HepG2 (cell line): Measurements from ENCODE around the gene MB. TPM values are rescaled to one million over a fixed set of nuclear protein-coding genes. Genes with fewer than 3 reads are reported as not detected.

Source experiments
- ATAC-seq: fragments of 200-7000 bp; cut with Tn5 transposase; 3 replicates; pipeline ENCODE4 v1.9.1; 2020; ENCODE audit warnings: mild to moderate bottlenecking, moderate library complexity
- BruUV-seq: library from RNA; stranded (reverse); fragments of 400-500 nt; replicated peaks from 2 replicates; lab custom pipeline; 2021; lab: Mats Ljungman, UMichigan
- CTCF ChIA-PET: fragments of 300-600 bp; formaldehyde crosslinking; extraction: SDS; loops from one replicate; lab custom pipeline; 2021; ENCODE audit warnings: low total read pairs, inconsistent platforms, low intra/inter-chr PET ratio; lab: Yijun Ruan, JAX
- POLR2A ChIA-PET: fragments of 350-600 bp; sonication (Branson Sonifier 250); formaldehyde crosslinking; loops from one replicate; lab custom pipeline; 2020; ENCODE audit warnings: antibody characterized with exemption, inconsistent platforms; lab: Yijun Ruan, JAX
- DNase-seq: peaks from one replicate; pipeline ENCODE4 v3.0.0-alpha.2; 2015; ENCODE audit warnings: low spot score
- FAIRE-seq: peaks from 3 replicates; lab custom pipeline; 2011; peaks lifted over from hg19 to GRCh38; lab: Jason Lieb, UNC
- H2AFZ ChIP-seq: one replicate; pipeline ENCODE4 v1.6.1; 2011; ENCODE audit warnings: low read length, inconsistent platforms
- H3K27ac ChIP-seq: fragments of 300-600 bp; 3 replicates; pipeline ENCODE4 v1.8.0; 2011; ENCODE audit warnings: mixed run types, mild to moderate bottlenecking, mixed read lengths, low read length, inconsistent platforms; ENCODE audit not compliant: insufficient read depth; ENCODE audit errors: extremely low read length
- H3K27me3 ChIP-seq, 2 experiments: fragments of 200-600 bp in 1 of 2; 2 replicates in 1 of 2; 3 replicates in 1 of 2; pipeline versions ENCODE4 v1.6.0 to v1.8.0; 2011; ENCODE audit warnings: low read length in 2 of 2, mild to moderate bottlenecking in 2 of 2, moderate library complexity in 2 of 2, inconsistent platforms in 1 of 2; ENCODE audit not compliant: insufficient read depth in 2 of 2, control insufficient read depth in 1 of 2
- H3K36me3 ChIP-seq, 2 experiments: fragments of 200-600 bp in 1 of 2; replicated peaks in 1 of 2; 2 replicates in 1 of 2; 3 replicates in 1 of 2; pipeline versions ENCODE4 v1.5.1 to v1.8.0; 2011; ENCODE audit warnings: low read length in 2 of 2, inconsistent platforms in 1 of 2; ENCODE audit not compliant: insufficient read depth in 2 of 2, control insufficient read depth in 1 of 2
- H3K4me1 ChIP-seq: 2 replicates; pipeline ENCODE4 v1.5.1; 2012; ENCODE audit warnings: low read length, inconsistent platforms; ENCODE audit not compliant: insufficient read depth
- H3K4me2 ChIP-seq: 2 replicates; pipeline ENCODE4 v1.6.0; 2011; ENCODE audit warnings: low read depth, low read length, inconsistent platforms
- H3K4me3 ChIP-seq, 3 experiments: fragments of 200-600 bp in 1 of 3; sonication (generic), shearing (Covaris generic) in 1 of 3; replicated peaks in 1 of 3; 2 replicates each; pipeline ENCODE4 v1.5.1; 2011 to 2016; ENCODE audit warnings: low read length in 3 of 3, inconsistent platforms in 2 of 3, low read depth in 2 of 3, mild to moderate bottlenecking in 2 of 3, control low read depth in 1 of 3, mixed read lengths in 1 of 3; ENCODE audit not compliant: insufficient read depth in 1 of 3
- H3K79me2 ChIP-seq: one replicate; pipeline ENCODE4 v1.6.1; 2011; ENCODE audit warnings: low read length, inconsistent platforms; ENCODE audit not compliant: insufficient read depth
- H3K9ac ChIP-seq: 2 replicates; pipeline ENCODE4 v1.6.0; 2011; ENCODE audit warnings: mild to moderate bottlenecking, low read depth, low read length, inconsistent platforms; ENCODE audit not compliant: insufficient read depth
- H3K9me3 ChIP-seq: 2 replicates; pipeline ENCODE4 v1.5.1; 2012; ENCODE audit warnings: mild to moderate bottlenecking, low read length
- H4K20me1 ChIP-seq: 2 replicates; pipeline ENCODE4 v1.6.0; 2011; ENCODE audit warnings: inconsistent platforms, mild to moderate bottlenecking, low read length, moderate library complexity; ENCODE audit not compliant: insufficient read depth
- HDAC2 ChIP-seq: sonication (generic); formaldehyde crosslinking; IDR thresholded peaks from 2 replicates; pipeline ENCODE4 v1.4.0; 2020; ENCODE audit warnings: missing genetic modification reagents
- IKZF4 ChIP-seq: sonication (generic); formaldehyde crosslinking; IDR thresholded peaks from 2 replicates; pipeline ENCODE4 v1.5.1; 2020; ENCODE audit warnings: borderline replicate concordance, mild to moderate bottlenecking, low read depth, missing genetic modification reagents; ENCODE audit errors: not compliant biosample characterization
- MEIS2 ChIP-seq: sonication (generic); formaldehyde crosslinking; IDR thresholded peaks from 2 replicates; pipeline ENCODE4 v1.9.0; 2021; ENCODE audit warnings: mild to moderate bottlenecking, missing genetic modification reagents
- SSRP1 ChIP-seq: IDR thresholded peaks from 2 replicates; pipeline ENCODE4 v1.6.1; 2016; ENCODE audit warnings: control low read depth
- ZNF350 ChIP-seq: sonication (generic); formaldehyde crosslinking; IDR thresholded peaks from 2 replicates; pipeline ENCODE4 v1.4.0; 2020; ENCODE audit warnings: mild to moderate bottlenecking, low read depth, missing genetic modification reagents, borderline replicate concordance
- ZNF556 ChIP-seq: sonication (generic); formaldehyde crosslinking; IDR thresholded peaks from 2 replicates; pipeline ENCODE4 v1.4.0; 2020; ENCODE audit warnings: mild to moderate bottlenecking, missing genetic modification reagents, borderline replicate concordance
- ZNF629 ChIP-seq: sonication (generic); formaldehyde crosslinking; conservative IDR thresholded peaks from 2 replicates; pipeline ENCODE4 v1.5.0; 2020; ENCODE audit warnings: missing genetic modification reagents
- WGBS: methylation state at CpG from one replicate; pipeline ENCODE4 v1.1.6; 2017; ENCODE audit warnings: low lambda C conversion rate; 5-methylcytosine and 5-hydroxymethylcytosine counted together
- in situ Hi-C: cut with HindIII; loops from 2 replicates; pipeline ENCODE4 v1.10.0; 2017; ENCODE audit warnings: low pct_unique_long_range_greater_than_20kb; ENCODE audit not compliant: extremely low pct_ligation_motif_present
- intact Hi-C: fragments of 100-400 bp; cut with micrococcal nuclease; formaldehyde crosslinking; loops from one replicate; pipeline ENCODE4 v1.10.0; 2022; ENCODE audit not compliant: unreplicated experiment
- polyA plus RNA-seq, 8 experiments: library from polyadenylated mRNA; depleted of rRNA in 3 of 8; stranded (reverse) in 7 of 8; unstranded in 1 of 8; fragments of >200 nt; fragmentation: Illumina TruSeq in 4 of 8; extraction: Trizol in 4 of 8; gene quantifications; 2 replicates each; pipeline versions ENCODE4 v1.2.1 to v1.2.3, GENCODE V29; 2011 to 2016; ENCODE audit warnings: low read depth in 4 of 8, missing spikeins in 1 of 8, mixed read lengths in 1 of 8; ENCODE audit not compliant: insufficient read depth in 1 of 8
- total RNA-seq, 5 experiments: library from RNA; depleted of rRNA; stranded (reverse); fragments of >200 nt; fragmentation: Illumina TruSeq; extraction: Trizol; gene quantifications; 2 replicates each; pipeline ENCODE4 v1.2.3, GENCODE V29; 2016; ENCODE audit warnings: low read depth in 1 of 5
- TF ChIP-seq, protein P1 (sequence below): sonication (generic); formaldehyde crosslinking; conservative IDR thresholded peaks from 2 replicates; pipeline ENCODE4 v1.8.0; 2022; ENCODE audit warnings: missing genetic modification reagents
- TF ChIP-seq, protein P2 (sequence below): sonication (generic); formaldehyde crosslinking; IDR thresholded peaks from 2 replicates; pipeline ENCODE4 v1.4.0; 2020; ENCODE audit warnings: missing genetic modification reagents

Gene MB
- total and polyA plus RNA-seq, 2 of the 13 experiments (the other 11 are each of a cell fraction or from before 2014, with no cell fraction given), result 0.07 TPM; not detected in 1

- POLR2A ChIA-PET, result no interaction called here
- no peak overlapping the region for H3K4me2 ChIP-seq
- H4K20me1 ChIP-seq, result no peaks in the 10 kb centered on the region
- intact Hi-C loops (no loop called here), in situ Hi-C loops (no loop called here)
- peaks cover 0 to 19% of the 10 kb centered on the region in 2 experiments; a peak in 3 of 5 replicates for H3K27me3 ChIP-seq
- WGBS, result 67% methylated on average over 6 of the region's 15 CpGs
- H2AFZ ChIP-seq, result no peak overlapping the region
- no peak for ATAC-seq
- TF ChIP-seq ZNF629 (CRISPR knock-in tag) (peak; percentile 82), SSRP1 (no peak)
- TF ChIP-seq, all 625 proteins: peak for 1
- H3K4me1 ChIP-seq, result no peaks in the 10 kb centered on the region
- BruUV-seq, result no TSS peak
- H3K4me3 ChIP-seq, result no peak overlapping the region
- H3K79me2 ChIP-seq, result no peaks in the 10 kb centered on the region
- no peak for DNase-seq
- H3K27ac ChIP-seq, result no peak overlapping the region
- no peaks in the 10 kb centered on the region for H3K36me3 ChIP-seq
- no peak for FAIRE-seq
- H3K9ac ChIP-seq, result no peak overlapping the region
- H3K9me3 ChIP-seq, result no peaks in the 10 kb centered on the region
- CTCF ChIA-PET, result no interaction called here
These were observed 41.9 kb downstream of the MB start for GRCh38 chr22:35575116-35575748.

GRCh38 chr22:35572556-35572955 is 44.6 kb downstream of the MB start:
- WGBS, result 16% methylated on average over 8 of the region's 8 CpGs
- no TSS peak for BruUV-seq
- Histone ChIP-seq H3K9ac (no peak overlapping the region), H3K4me2 (no peak overlapping the region), H2AFZ (no peak overlapping the region), H3K27me3 (peaks cover 7 to 42% of the 10 kb centered on the region in 2 experiments; a peak in 3 of 5 replicates), H4K20me1 (no peaks in the 10 kb centered on the region), H3K27ac (no peak overlapping the region), H3K4me1 (no peaks in the 10 kb centered on the region), H3K4me3 (no peak overlapping the region), H3K9me3 (no peaks in the 10 kb centered on the region), H3K79me2 (no peaks in the 10 kb centered on the region), H3K36me3 (no peaks in the 10 kb centered on the region)
- FAIRE-seq, result no peak
- TF ChIP-seq, protein P1, sequence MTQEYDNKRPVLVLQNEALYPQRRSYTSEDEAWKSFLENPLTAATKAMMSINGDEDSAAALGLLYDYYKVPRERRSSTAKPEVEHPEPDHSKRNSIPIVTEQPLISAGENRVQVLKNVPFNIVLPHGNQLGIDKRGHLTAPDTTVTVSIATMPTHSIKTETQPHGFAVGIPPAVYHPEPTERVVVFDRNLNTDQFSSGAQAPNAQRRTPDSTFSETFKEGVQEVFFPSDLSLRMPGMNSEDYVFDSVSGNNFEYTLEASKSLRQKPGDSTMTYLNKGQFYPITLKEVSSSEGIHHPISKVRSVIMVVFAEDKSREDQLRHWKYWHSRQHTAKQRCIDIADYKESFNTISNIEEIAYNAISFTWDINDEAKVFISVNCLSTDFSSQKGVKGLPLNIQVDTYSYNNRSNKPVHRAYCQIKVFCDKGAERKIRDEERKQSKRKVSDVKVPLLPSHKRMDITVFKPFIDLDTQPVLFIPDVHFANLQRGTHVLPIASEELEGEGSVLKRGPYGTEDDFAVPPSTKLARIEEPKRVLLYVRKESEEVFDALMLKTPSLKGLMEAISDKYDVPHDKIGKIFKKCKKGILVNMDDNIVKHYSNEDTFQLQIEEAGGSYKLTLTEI (CRISPR knock-in tag), result no peak
- TF ChIP-seq IKZF4 (no peak), ZNF350 (CRISPR knock-in tag) (no peak), MEIS2 (CRISPR knock-in tag) (no peak), HDAC2 (no peak), ZNF556 (CRISPR knock-in tag) (no peak)
- TF ChIP-seq, protein P2, sequence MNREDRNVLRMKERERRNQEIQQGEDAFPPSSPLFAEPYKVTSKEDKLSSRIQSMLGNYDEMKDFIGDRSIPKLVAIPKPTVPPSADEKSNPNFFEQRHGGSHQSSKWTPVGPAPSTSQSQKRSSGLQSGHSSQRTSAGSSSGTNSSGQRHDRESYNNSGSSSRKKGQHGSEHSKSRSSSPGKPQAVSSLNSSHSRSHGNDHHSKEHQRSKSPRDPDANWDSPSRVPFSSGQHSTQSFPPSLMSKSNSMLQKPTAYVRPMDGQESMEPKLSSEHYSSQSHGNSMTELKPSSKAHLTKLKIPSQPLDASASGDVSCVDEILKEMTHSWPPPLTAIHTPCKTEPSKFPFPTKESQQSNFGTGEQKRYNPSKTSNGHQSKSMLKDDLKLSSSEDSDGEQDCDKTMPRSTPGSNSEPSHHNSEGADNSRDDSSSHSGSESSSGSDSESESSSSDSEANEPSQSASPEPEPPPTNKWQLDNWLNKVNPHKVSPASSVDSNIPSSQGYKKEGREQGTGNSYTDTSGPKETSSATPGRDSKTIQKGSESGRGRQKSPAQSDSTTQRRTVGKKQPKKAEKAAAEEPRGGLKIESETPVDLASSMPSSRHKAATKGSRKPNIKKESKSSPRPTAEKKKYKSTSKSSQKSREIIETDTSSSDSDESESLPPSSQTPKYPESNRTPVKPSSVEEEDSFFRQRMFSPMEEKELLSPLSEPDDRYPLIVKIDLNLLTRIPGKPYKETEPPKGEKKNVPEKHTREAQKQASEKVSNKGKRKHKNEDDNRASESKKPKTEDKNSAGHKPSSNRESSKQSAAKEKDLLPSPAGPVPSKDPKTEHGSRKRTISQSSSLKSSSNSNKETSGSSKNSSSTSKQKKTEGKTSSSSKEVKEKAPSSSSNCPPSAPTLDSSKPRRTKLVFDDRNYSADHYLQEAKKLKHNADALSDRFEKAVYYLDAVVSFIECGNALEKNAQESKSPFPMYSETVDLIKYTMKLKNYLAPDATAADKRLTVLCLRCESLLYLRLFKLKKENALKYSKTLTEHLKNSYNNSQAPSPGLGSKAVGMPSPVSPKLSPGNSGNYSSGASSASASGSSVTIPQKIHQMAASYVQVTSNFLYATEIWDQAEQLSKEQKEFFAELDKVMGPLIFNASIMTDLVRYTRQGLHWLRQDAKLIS (CRISPR knock-in tag), result no peak
- no peak for DNase-seq
- no peak for ATAC-seq
- intact Hi-C loops, result no loop called here
- ChIA-PET POLR2A (no interaction called here), CTCF (no interaction called here)
- in situ Hi-C loops, result no loop called here
